OCI-LY1 (cell line): ENCODE data around the gene CDR2.

Experiments used
- H2AFZ ChIP-seq: fragments of 200-600 bp; sonication (generic), shearing (Covaris generic); 2 replicates; pipeline ENCODE4 v1.6.0; 2014; ENCODE audit warnings: antibody characterized with exemption, mild to moderate bottlenecking, low read length
- H3F3A ChIP-seq: fragments of 200-600 bp; sonication (generic), shearing (Covaris generic); 2 replicates; pipeline ENCODE4 v1.6.0; 2014; ENCODE audit warnings: mild to moderate bottlenecking, antibody characterized with exemption, low read length, moderate library complexity; ENCODE audit not compliant: insufficient read depth
- H3K27ac ChIP-seq: fragments of 200-600 bp; sonication (generic); 2 replicates; pipeline ENCODE4 v1.5.1; 2014; ENCODE audit warnings: low read length, mixed run types, mild to moderate bottlenecking, low read depth; ENCODE audit not compliant: poor library complexity, severe bottlenecking
- H3K27me3 ChIP-seq: fragments of 200-600 bp; sonication (generic); 2 replicates; pipeline ENCODE4 v1.6.0; 2014; ENCODE audit warnings: antibody characterized with exemption, mild to moderate bottlenecking, low read length, moderate library complexity; ENCODE audit not compliant: insufficient read depth
- H3K36me3 ChIP-seq: fragments of 200-600 bp; sonication (generic); 2 replicates; pipeline ENCODE4 v1.6.1; 2014; ENCODE audit warnings: mild to moderate bottlenecking, antibody characterized with exemption, low read length, moderate library complexity, mixed read lengths; ENCODE audit not compliant: insufficient read depth
- H3K4me1 ChIP-seq: fragments of 200-600 bp; sonication (generic); 2 replicates; pipeline ENCODE4 v1.5.1; 2014; ENCODE audit warnings: mild to moderate bottlenecking, low read length, moderate library complexity; ENCODE audit not compliant: insufficient read depth, severe bottlenecking
- H3K4me2 ChIP-seq: fragments of 200-600 bp; sonication (generic), shearing (Covaris generic); 2 replicates; pipeline ENCODE4 v1.6.1; 2014; ENCODE audit warnings: low read length
- H3K4me3 ChIP-seq: fragments of 200-600 bp; sonication (generic); 2 replicates; pipeline ENCODE4 v1.5.1; 2014; ENCODE audit warnings: low read length, low read depth, mild to moderate bottlenecking, mixed read lengths; ENCODE audit not compliant: poor library complexity, severe bottlenecking
- H3K79me2 ChIP-seq: fragments of 200-600 bp; shearing (Covaris generic); 2 replicates; pipeline ENCODE4 v1.6.1; 2016; ENCODE audit warnings: mixed run types, low read length, mixed read lengths; ENCODE audit not compliant: insufficient read depth
- H3K9ac ChIP-seq: fragments of 200-600 bp; sonication (generic), shearing (Covaris generic); 2 replicates; pipeline ENCODE4 v1.6.1; 2014; ENCODE audit warnings: mild to moderate bottlenecking, low read length, mixed read lengths
- H3K9me2 ChIP-seq: fragments of 200-600 bp; sonication (generic), shearing (Covaris generic); 2 replicates; pipeline ENCODE4 v1.6.1; 2014; ENCODE audit warnings: low read depth, mild to moderate bottlenecking, low read length, mixed read lengths
- H3K9me3 ChIP-seq: fragments of 200-600 bp; shearing (Covaris generic); 2 replicates; pipeline ENCODE4 v1.6.1; 2014; ENCODE audit warnings: low read length, mixed read lengths
- H4K20me1 ChIP-seq: fragments of 200-600 bp; sonication (generic), shearing (Covaris generic); 2 replicates; pipeline ENCODE4 v1.6.0; 2016; ENCODE audit warnings: mild to moderate bottlenecking, low read length; ENCODE audit not compliant: insufficient read depth
- EZH2 ChIP-seq: fragments of 200-600 bp; sonication (generic), shearing (Covaris generic); IDR thresholded peaks from 2 replicates; pipeline ENCODE4 v1.8.0; 2017; ENCODE audit warnings: borderline replicate concordance, mixed run types, mild to moderate bottlenecking, antibody characterized with exemption, low read length, moderate library complexity, mixed read lengths
- TF ChIP-seq, protein P1 (sequence below): fragments of 200-600 bp; sonication (generic), shearing (Covaris generic); IDR thresholded peaks from 2 replicates; pipeline ENCODE4 v1.5.1; 2017; ENCODE audit warnings: mild to moderate bottlenecking, antibody characterized with exemption, low read length, moderate library complexity, mixed read lengths

The CDR2 gene

DNA sequence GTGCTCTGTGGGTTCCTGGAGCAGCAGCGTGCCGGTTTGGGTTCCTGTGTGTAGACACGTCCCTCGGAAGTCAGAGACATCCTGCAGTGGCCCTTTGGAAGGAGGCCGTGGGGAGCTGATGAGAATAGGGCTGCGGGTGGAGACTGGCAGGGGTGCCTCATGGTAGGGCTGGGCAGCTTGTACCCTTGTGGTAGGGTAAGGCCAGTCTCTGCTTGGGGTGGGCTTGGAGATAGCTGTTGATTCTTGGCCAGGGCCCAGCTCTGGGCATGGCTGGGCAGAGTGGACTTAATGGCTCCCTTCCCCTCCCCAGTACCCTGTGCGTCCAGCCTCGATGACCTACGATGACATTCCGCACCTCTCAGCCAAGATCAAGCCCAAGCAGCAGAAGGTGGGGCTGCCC is 66.6 kb downstream of the CDR2 start:
- Histone ChIP-seq H2AFZ (no peak overlapping the region), H3K27ac (no peak overlapping the region), H3K27me3 (no peaks in the 10 kb centered on the region), H4K20me1 (no peaks in the 10 kb centered on the region), H3F3A (no peaks in the 10 kb centered on the region), H3K4me3 (no peak overlapping the region), H3K36me3 (peaks cover 85% of the 10 kb centered on the region), H3K79me2 (no peaks in the 10 kb centered on the region), H3K4me1 (no peaks in the 10 kb centered on the region), H3K9me3 (no peaks in the 10 kb centered on the region), H3K9ac (no peak overlapping the region), H3K9me2 (no peaks in the 10 kb centered on the region), H3K4me2 (no peak overlapping the region)
- TF ChIP-seq, protein P1, sequence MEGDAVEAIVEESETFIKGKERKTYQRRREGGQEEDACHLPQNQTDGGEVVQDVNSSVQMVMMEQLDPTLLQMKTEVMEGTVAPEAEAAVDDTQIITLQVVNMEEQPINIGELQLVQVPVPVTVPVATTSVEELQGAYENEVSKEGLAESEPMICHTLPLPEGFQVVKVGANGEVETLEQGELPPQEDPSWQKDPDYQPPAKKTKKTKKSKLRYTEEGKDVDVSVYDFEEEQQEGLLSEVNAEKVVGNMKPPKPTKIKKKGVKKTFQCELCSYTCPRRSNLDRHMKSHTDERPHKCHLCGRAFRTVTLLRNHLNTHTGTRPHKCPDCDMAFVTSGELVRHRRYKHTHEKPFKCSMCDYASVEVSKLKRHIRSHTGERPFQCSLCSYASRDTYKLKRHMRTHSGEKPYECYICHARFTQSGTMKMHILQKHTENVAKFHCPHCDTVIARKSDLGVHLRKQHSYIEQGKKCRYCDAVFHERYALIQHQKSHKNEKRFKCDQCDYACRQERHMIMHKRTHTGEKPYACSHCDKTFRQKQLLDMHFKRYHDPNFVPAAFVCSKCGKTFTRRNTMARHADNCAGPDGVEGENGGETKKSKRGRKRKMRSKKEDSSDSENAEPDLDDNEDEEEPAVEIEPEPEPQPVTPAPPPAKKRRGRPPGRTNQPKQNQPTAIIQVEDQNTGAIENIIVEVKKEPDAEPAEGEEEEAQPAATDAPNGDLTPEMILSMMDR: no peak
- no peak for TF ChIP-seq EZH2

DNA sequence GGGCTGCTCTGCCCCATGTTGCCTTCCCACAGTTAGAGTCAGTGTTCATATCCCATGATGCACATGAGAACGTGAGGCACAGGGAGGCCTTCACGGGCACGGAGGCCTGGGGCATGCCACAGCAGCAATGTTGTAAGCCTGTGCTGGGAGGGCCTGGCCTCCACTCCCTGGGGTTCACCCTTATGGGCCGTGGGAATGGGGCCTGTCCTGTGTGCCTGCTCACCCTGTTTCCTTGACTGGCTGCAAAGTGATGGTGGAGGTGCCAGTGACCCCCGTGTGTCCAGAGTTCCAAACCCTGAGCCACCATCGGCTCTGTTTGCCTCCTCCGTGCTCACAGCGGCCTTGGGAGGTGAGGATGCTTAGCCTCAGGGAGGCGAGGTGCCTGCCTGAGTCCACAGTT is 67.6 kb downstream of the CDR2 start:
- Histone ChIP-seq H3K27ac (no peak overlapping the region), H3K4me2 (no peak overlapping the region), H3K4me3 (no peak overlapping the region), H3K36me3 (peaks cover 86% of the 10 kb centered on the region), H3K27me3 (no peaks in the 10 kb centered on the region), H3K4me1 (no peaks in the 10 kb centered on the region), H3K9me2 (no peaks in the 10 kb centered on the region), H3K79me2 (peaks cover 6% of the 10 kb centered on the region; the same call in 1 of the 2 replicates), H3K9me3 (no peaks in the 10 kb centered on the region), H4K20me1 (no peaks in the 10 kb centered on the region), H3K9ac (no peak overlapping the region), H2AFZ (no peak overlapping the region), H3F3A (no peaks in the 10 kb centered on the region)
- no peak for TF ChIP-seq EZH2
- TF ChIP-seq, protein P1: no peak

DNA sequence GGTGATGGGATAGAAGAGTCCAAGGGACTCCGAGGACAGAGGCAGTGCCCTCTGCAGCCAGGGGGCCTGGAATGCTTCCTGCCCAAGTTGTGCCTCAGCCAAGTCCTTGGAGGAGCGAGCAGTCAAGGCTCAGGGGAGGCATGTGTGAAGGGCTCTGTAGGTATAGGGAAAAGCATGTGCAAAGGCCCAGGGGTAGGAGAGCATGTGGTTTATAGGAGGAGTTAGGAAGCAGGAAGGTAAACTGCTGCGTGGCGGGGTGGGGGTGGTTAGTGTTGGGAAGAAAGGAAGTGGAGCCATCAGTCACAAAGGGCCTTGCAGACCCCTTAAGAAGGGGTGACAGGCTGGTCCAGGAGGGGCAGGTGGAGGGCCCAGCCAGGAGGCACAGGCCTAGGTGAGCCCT is 70.0 kb downstream of the CDR2 start:
- H4K20me1 ChIP-seq: no peaks in the 10 kb centered on the region
- no peak overlapping the region for H3K27ac ChIP-seq
- no peaks in the 10 kb centered on the region for H3F3A ChIP-seq
- TF ChIP-seq, protein P1: no peak
- no peak for TF ChIP-seq EZH2
- no peak overlapping the region for H3K9ac ChIP-seq
- no peak overlapping the region for H3K4me3 ChIP-seq
- no peak overlapping the region for H2AFZ ChIP-seq
- H3K4me2 ChIP-seq: no peak overlapping the region
- peaks cover 10% of the 10 kb centered on the region for H3K4me1 ChIP-seq
- no peaks in the 10 kb centered on the region for H3K9me3 ChIP-seq
- peaks cover 23% of the 10 kb centered on the region for H3K79me2 ChIP-seq
- H3K36me3 ChIP-seq: peaks cover 72% of the 10 kb centered on the region
- H3K9me2 ChIP-seq: no peaks in the 10 kb centered on the region
- H3K27me3 ChIP-seq: no peaks in the 10 kb centered on the region
